Stomach (tissue), 9 donors: ENCODE results near the gene DEPDC5. TPM values are rescaled to one million over a fixed set of nuclear protein-coding genes. Genes with fewer than 3 reads are reported as not detected.

Experiments used
- DNase-seq, 2 donors: peaks; one replicate each; pipeline versions ENCODE4 v3.0.0 to v3.0.0-alpha.2; 2013 to 2019
- H3K27ac ChIP-seq, 5 donors: fragments of 200-600 bp in 4 of 5; sonication (generic) in 4 of 5; one replicate each; pipeline ENCODE4 v1.5.1; 2013 to 2019; ENCODE audit warnings: mild to moderate bottlenecking in 1 of 5, moderate library complexity in 1 of 5
- H3K27me3 ChIP-seq, 3 donors: fragments of 200-600 bp; sonication (generic); one replicate each; pipeline ENCODE4 v1.5.1; 2017 to 2019; ENCODE audit warnings: mixed run types in 1 of 3
- H3K36me3 ChIP-seq, 4 donors: fragments of 200-600 bp; sonication (generic); 1 replicate in 3 of 4; 2 replicates in 1 of 4; pipeline ENCODE4 v1.5.1; 2016 to 2019
- H3K4me1 ChIP-seq, 4 donors: fragments of 200-600 bp; sonication (generic); one replicate each; pipeline ENCODE4 v1.5.1; 2016 to 2019
- H3K4me3 ChIP-seq, 4 donors: fragments of 200-600 bp; sonication (generic) in 3 of 4; one replicate each; pipeline ENCODE4 v1.5.1; 2016 to 2019; ENCODE audit warnings: mild to moderate bottlenecking in 1 of 4
- H3K9me3 ChIP-seq, 4 donors: fragments of 200-600 bp; sonication (generic); one replicate each; pipeline ENCODE4 v1.5.1; 2016 to 2019
- CTCF ChIP-seq, 7 experiments: fragments of 450-650 bp in 4 of 7; fragments of 200-600 bp in 3 of 7; sonication (generic) in 3 of 7; IDR thresholded peaks; one replicate each; pipeline ENCODE4 v1.5.1; 2016 to 2019; ENCODE audit warnings: antibody characterized with exemption in 7 of 7, control low read depth in 2 of 7, mild to moderate bottlenecking in 1 of 7
- EP300 ChIP-seq: sonication (generic); formaldehyde crosslinking; IDR thresholded peaks from one replicate; pipeline ENCODE4 v1.6.1; 2017; ENCODE audit warnings: antibody characterized with exemption
- POLR2A ChIP-seq, 4 donors: fragments of 450-650 bp; IDR thresholded peaks; one replicate each; pipeline ENCODE4 v1.6.1; 2016; ENCODE audit warnings: antibody characterized with exemption in 4 of 4, control low read depth in 2 of 4, mild to moderate bottlenecking in 1 of 4, moderate library complexity in 1 of 4
- POLR2AphosphoS5 ChIP-seq, 3 donors: sonication (generic); formaldehyde crosslinking; IDR thresholded peaks; one replicate each; pipeline ENCODE4 v1.6.1; 2016; ENCODE audit warnings: antibody characterized with exemption in 3 of 3
- WGBS, 5 donors: extraction: QIAGEN DNeasy Blood & Tissue Kit in 3 of 5; methylation state at CpG; one replicate each; pipeline versions ENCODE4 v1.1.5 to v1.1.7; 2013 to 2018; 5-methylcytosine and 5-hydroxymethylcytosine counted together
- intact Hi-C: fragments of 100-400 bp; cut with DNase I; formaldehyde crosslinking; loops from one replicate; pipeline ENCODE4 v1.15.1; 2023; ENCODE audit warnings: low total_unique reads
- polyA plus RNA-seq, 3 donors: library from polyadenylated mRNA; stranded (reverse); fragments of 200-250 nt; gene quantifications; one replicate each; pipeline ENCODE4 v1.2.3, GENCODE V29; 2013
- total RNA-seq, 5 donors: library from RNA; depleted of rRNA; stranded (reverse); fragments of >200 nt; gene quantifications; one replicate each; pipeline versions ENCODE4 v1.1.0 to v1.2.3, GENCODE V29; 2014 to 2016
- donor health status: healthy with polysubstance abuse.
- donor health status: Bipolar disorder and iron deficiency.
- donor health status: healthy.

Gene DEPDC5
- total and polyA plus RNA-seq, 8 donors, result 4.7 to 39.1 (median 20.2) TPM

- Histone ChIP-seq H3K27me3 (no peaks in the 10 kb centered on the region), H3K36me3 (peaks cover 17 to 86% (median 77%) of the 10 kb centered on the region in 4 donors), H3K4me1 (peaks cover 0 to 12% (median 0%) of the 10 kb centered on the region in 4 donors), H3K4me3 (no peak overlapping the region), H3K9me3 (no peaks in the 10 kb centered on the region), H3K27ac (peak overlapping the region in 1 of 5 donors; percentile 28)
- 83 to 95% (median 89%) methylated on average over 4 of the region's 4 CpGs for WGBS, 5 donors
- TF ChIP-seq CTCF (IDR thresholded peaks at IDR 0.05) (no peak), POLR2A (IDR thresholded peaks at IDR 0.05) (no peak), POLR2AphosphoS5 (IDR thresholded peaks at IDR 0.05) (no peak)
- DNase-seq, result no peak
- intact Hi-C loops, result loop anchor here (10.0 kb wide), 1 partner anchor 93 kb away; no protein-coding TSS in a partner anchor
These were observed 117.7 kb downstream of the DEPDC5 start for GRCh38 chr22:31871480-31871879.

- Histone ChIP-seq H3K9me3 (no peaks in the 10 kb centered on the region), H3K4me3 (no peak overlapping the region), H3K27ac (no peak overlapping the region), H3K4me1 (peaks cover 0 to 12% (median 0%) of the 10 kb centered on the region in 4 donors), H3K36me3 (peaks cover 22 to 87% (median 79%) of the 10 kb centered on the region in 4 donors), H3K27me3 (no peaks in the 10 kb centered on the region)
- DNase-seq, result peak; percentile 34 to 61
- 12 to 47% (median 32%) methylated on average over 4 of the region's 4 CpGs for WGBS, 5 donors
- TF ChIP-seq POLR2A (IDR thresholded peaks at IDR 0.05) (no peak), CTCF (IDR thresholded peaks at IDR 0.05) (peak in 3 of 7 experiments; percentile 6 to 31 (median 11))
- intact Hi-C loops, result loop anchor here (10.0 kb wide), 1 partner anchor 93 kb away; no protein-coding TSS in a partner anchor
These were observed 118.4 kb downstream of the DEPDC5 start for GRCh38 chr22:31872209-31872608.

GRCh38 chr22:31874821-31875220 lies 121.0 kb downstream of the DEPDC5 start:
- no peak for DNase-seq
- Histone ChIP-seq H3K9me3 (no peaks in the 10 kb centered on the region), H3K27me3 (no peaks in the 10 kb centered on the region), H3K4me1 (peaks cover 0 to 12% (median 0%) of the 10 kb centered on the region in 4 donors), H3K36me3 (peaks cover 22 to 86% (median 79%) of the 10 kb centered on the region in 4 donors), H3K4me3 (no peak overlapping the region), H3K27ac (no peak overlapping the region)
- intact Hi-C loops, result loop anchor here (10.0 kb wide), 1 partner anchor 90 kb away; no protein-coding TSS in a partner anchor
- WGBS, 5 donors, result 79 to 89% (median 85%) methylated on average over 3 of the region's 3 CpGs
- TF ChIP-seq CTCF (IDR thresholded peaks at IDR 0.05), result no peak
- no peak for TF ChIP-seq POLR2A (IDR thresholded peaks at IDR 0.05)
- TF ChIP-seq EP300, result no peak
- TF ChIP-seq POLR2AphosphoS5 (IDR thresholded peaks at IDR 0.05), result no peak

- no peak overlapping the region for H3K27ac ChIP-seq
- WGBS, 5 donors, result 82 to 91% (median 87%) methylated on average over 12 of the region's 12 CpGs
- intact Hi-C loops, result loop anchor here (10.0 kb wide), 1 partner anchor 88 kb away; no protein-coding TSS in a partner anchor
These were observed 122.5 kb downstream of the DEPDC5 start for GRCh38 chr22:31876156-31876920.

More at GRCh38 chr22:31876156-31876920, 122.5 kb downstream of the DEPDC5 start:
- no peak for DNase-seq
- no peaks in the 10 kb centered on the region for H3K9me3 ChIP-seq
- peaks cover 18 to 80% (median 78%) of the 10 kb centered on the region in 4 donors for H3K36me3 ChIP-seq
- H3K27me3 ChIP-seq, result no peaks in the 10 kb centered on the region
- no peak for TF ChIP-seq POLR2A (IDR thresholded peaks at IDR 0.05)
- no peak for TF ChIP-seq EP300
- TF ChIP-seq CTCF (IDR thresholded peaks at IDR 0.05), result no peak
- H3K4me1 ChIP-seq, result peaks cover 0 to 14% (median under 1%) of the 10 kb centered on the region in 4 donors
- H3K4me3 ChIP-seq, result no peak overlapping the region
